Measurements from ENCODE around the gene TNNT1.

DNA sequence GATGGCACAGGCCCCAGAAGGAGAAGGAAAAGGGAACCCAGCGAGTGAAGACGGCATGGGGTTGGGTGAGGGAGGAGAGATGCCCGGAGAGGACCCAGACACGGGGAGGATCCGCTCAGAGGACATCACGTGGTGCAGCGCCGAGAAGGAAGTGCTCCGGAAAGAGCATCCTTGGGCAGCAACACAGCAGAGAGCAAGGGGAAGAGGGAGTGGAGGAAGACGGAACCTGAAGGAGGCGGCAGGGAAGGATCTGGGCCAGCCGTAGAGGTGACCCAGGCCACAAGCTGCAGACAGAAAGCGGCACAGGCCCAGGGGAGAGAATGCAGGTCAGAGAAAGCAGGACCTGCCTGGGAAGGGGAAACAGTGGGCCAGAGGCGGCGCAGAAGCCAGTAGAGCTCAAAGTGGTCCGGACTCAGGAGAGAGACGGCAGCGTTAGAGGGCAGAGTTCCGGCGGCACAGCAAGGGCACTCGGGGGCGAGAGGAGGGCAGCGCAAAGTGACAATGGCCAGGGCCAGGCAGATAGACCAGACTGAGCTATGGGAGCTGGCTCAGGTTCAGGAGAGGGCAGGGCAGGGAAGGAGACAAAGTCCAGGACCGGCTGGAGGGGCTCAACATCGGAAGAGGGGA is 32.7 kb downstream of the TNNT1 start:
- TF ChIP-seq, protein P1, sequence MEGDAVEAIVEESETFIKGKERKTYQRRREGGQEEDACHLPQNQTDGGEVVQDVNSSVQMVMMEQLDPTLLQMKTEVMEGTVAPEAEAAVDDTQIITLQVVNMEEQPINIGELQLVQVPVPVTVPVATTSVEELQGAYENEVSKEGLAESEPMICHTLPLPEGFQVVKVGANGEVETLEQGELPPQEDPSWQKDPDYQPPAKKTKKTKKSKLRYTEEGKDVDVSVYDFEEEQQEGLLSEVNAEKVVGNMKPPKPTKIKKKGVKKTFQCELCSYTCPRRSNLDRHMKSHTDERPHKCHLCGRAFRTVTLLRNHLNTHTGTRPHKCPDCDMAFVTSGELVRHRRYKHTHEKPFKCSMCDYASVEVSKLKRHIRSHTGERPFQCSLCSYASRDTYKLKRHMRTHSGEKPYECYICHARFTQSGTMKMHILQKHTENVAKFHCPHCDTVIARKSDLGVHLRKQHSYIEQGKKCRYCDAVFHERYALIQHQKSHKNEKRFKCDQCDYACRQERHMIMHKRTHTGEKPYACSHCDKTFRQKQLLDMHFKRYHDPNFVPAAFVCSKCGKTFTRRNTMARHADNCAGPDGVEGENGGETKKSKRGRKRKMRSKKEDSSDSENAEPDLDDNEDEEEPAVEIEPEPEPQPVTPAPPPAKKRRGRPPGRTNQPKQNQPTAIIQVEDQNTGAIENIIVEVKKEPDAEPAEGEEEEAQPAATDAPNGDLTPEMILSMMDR (IDR thresholded peaks at IDR 0.05) = no peak
- no peak for TF ChIP-seq POLR2A (IDR thresholded peaks at IDR 0.05)

Data from adrenal gland (tissue), 5 donors.